ENCODE measurements around the gene PDZD11.
"Not testable (repeated sequence)": the region's sequence is repeated elsewhere in the genome, so short reads cannot be mapped to it uniquely, and the experiment has no call there.

The PDZD11 gene

GRCh38 chrX:70244881-70245280, 44.8 kb downstream of the PDZD11 start:
- no peak for TF ChIP-seq CTCF (IDR thresholded peaks at IDR 0.05; ENCODE audit: low read depth, low read length)

GRCh38 chrX:70243601-70244000, 46.1 kb downstream of the PDZD11 start:
- H3K4me3 ChIP-seq (ENCODE audit: low read depth, low read length) = not testable (repeated sequence)

More at GRCh38 chrX:70244881-70245280, 44.8 kb downstream of the PDZD11 start:
- H3K4me3 ChIP-seq (ENCODE audit: low read depth, low read length) = no peak overlapping the region

GRCh38 chrX:70241501-70241900, 48.2 kb downstream of the PDZD11 start:
- TF ChIP-seq CTCF (IDR thresholded peaks at IDR 0.05; ENCODE audit: low read depth, low read length) = no peak

GRCh38 chrX:70240751-70241150, 49.0 kb downstream of the PDZD11 start:
- TF ChIP-seq CTCF (IDR thresholded peaks at IDR 0.05; ENCODE audit: low read depth, low read length) = no peak
- H3K4me3 ChIP-seq (ENCODE audit: low read depth, low read length) = no peak overlapping the region

More at GRCh38 chrX:70241501-70241900, 48.2 kb downstream of the PDZD11 start:
- H3K4me3 ChIP-seq (ENCODE audit: low read depth, low read length) = no peak overlapping the region

Measured in WI38 (cell line).